GM21360 (cell line): ENCODE measurements around the gene MOB3B.

Source experiments
- ATAC-seq: cut with Tn5 transposase; IDR thresholded peaks from one replicate; pipeline ENCODE4 v1.9.1; 2021; ENCODE audit warnings: mild to moderate bottlenecking, moderate library complexity; ENCODE audit not compliant: unreplicated experiment

MOB3B gene

DNA sequence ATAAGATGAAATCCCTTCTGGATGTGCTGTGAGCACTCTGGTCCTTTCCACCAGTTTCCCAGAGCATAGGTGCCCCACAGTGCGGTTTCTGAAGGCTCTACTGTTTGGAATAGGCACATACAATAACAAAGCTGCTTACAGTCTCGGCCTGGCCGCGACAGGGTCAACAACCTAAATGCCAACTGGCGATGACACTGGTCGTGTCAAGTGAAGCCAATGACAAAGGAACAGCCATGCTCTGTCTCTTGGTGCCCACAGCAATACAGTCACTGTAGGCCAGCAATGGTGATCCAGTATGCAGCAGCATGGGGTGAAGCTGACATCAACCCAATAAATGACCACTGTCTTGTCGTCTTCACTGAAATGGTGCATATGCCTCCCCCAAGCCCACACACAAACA lies 184.8 kb downstream of the MOB3B start:
- ATAC-seq, result no peak

GRCh38 chr9:27341545-27342294 lies 187.9 kb downstream of the MOB3B start:
- ATAC-seq, result no peak

- ATAC-seq, result no peak
Measured at GRCh38 chr9:27340961-27341511, 188.6 kb downstream of the MOB3B start.

DNA sequence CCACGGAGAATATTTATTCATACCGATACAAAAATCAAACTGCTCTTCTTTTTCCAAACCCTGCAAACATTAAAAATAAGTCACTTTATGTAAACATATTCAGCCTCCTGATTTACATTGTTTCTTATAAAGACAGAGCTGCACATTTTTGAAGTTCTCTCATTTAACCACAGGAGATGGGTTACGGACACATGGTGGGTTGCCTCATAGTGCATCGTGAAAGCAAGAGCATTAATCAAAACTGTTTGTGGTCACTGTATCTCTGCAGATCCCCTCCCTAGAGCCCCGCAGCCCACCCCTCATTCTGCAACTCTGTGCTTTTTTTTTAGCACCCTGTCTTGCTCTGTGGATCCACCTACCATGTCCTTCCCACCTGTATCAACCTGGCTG lies 189.3 kb downstream of the MOB3B start:
- ATAC-seq, result no peak

DNA sequence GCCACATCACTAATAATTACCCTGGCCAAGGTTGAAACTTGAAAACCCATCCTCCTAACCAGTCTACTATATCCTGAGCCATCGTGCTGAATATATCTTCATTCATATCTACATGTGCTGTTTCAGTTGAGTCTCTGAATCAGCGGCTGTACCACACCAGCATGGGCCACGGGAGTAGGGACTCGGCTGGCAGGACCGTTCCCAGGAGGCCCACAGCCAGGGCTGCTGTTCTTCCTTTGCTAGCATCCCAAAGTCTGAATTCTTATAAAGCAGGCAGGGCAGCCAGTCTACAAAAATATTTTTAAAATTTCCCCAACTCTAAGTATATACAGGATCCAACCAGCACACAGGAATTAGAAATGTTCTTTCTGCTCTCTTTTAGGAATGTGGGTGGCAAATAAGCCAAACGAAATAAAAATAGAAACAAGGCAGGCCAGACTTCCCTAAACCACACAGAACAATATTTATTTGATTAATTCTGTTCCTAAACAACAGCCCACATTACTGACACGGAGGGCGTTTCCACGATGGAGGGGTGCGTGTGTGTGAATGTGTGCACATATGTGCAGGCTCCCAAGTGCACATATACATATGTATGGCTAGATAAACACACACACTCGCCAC lies 189.8 kb downstream of the MOB3B start:
- no peak for ATAC-seq

- no peak for ATAC-seq
Measured at GRCh38 chr9:27338527-27338903, 191.1 kb downstream of the MOB3B start.

DNA sequence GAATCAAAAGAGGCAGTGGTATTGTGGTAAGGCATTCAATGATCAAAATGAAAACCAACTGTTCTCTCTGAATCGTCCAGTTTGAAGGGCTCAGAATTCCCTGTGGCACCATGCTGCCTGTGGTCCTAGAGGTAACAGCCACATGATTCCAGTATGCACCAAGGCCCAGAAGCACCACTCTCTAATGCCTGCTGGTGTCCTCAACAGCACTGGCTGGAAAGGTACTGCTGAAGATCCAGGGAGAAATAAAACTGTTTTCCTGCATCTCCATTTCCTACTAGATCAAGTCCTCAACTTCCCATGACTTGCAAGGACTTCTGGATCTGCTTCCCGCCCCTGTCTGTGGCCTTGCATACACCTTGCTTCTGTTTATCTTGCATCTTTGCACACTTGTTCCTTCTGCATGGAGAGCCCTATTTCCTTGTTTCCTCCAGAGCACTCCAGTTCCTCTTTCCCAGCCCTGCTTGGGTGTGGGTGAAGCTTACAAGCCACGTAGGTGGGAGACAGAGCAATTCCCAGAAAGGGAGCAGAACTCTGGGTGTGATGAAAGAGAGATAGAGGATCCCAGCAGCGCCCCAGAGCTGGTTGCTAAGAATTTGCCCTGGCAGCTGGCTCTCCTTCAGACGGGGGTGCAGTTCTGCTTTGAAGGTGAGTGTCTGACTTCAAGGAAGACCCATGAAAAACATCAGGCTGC lies 191.6 kb downstream of the MOB3B start:
- no peak for ATAC-seq

DNA sequence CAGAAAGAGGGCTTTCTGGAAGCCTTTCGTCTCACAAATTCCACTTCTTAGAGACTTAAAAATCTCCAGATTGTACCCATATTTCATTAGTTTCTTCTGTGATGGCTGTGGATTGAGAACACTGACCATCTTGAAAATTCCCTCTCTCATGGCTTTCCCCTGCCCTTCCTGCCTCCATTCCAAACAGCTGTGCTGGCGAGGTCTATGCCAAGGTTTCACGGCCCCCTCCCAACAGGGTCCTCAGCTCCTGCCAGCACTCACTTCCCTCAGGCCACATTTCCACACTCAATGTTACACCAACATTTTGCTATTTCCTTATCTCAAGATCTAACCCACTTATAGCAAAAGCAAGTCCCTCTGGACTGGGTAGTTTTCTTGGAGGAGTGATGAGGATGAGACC lies 192.4 kb downstream of the MOB3B start:
- no peak for ATAC-seq

- ATAC-seq, result no peak
Measured at GRCh38 chr9:27336829-27337228, 192.8 kb downstream of the MOB3B start.

DNA sequence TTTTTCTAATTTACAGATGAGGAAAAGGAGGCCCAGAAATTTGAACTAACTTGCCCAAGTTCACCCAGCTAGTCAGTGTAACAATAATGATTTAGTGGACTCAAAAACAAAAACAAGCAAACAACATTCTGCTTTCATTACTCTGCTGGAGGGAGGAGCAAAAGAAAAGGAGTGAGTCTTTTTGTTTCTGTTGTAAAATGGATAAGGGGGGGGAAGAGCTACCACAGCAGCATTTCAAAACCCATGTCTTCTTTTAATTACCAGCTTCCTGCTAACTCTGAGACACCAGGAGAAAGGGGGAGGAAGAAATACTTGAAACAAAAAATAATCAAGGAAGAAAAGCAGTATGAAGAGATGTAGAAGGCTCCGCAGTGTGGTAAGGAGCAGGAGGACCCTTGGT lies 193.5 kb downstream of the MOB3B start:
- ATAC-seq, result no peak

- no peak for ATAC-seq
Measured at GRCh38 chr9:27335075-27335474, 194.5 kb downstream of the MOB3B start.

DNA sequence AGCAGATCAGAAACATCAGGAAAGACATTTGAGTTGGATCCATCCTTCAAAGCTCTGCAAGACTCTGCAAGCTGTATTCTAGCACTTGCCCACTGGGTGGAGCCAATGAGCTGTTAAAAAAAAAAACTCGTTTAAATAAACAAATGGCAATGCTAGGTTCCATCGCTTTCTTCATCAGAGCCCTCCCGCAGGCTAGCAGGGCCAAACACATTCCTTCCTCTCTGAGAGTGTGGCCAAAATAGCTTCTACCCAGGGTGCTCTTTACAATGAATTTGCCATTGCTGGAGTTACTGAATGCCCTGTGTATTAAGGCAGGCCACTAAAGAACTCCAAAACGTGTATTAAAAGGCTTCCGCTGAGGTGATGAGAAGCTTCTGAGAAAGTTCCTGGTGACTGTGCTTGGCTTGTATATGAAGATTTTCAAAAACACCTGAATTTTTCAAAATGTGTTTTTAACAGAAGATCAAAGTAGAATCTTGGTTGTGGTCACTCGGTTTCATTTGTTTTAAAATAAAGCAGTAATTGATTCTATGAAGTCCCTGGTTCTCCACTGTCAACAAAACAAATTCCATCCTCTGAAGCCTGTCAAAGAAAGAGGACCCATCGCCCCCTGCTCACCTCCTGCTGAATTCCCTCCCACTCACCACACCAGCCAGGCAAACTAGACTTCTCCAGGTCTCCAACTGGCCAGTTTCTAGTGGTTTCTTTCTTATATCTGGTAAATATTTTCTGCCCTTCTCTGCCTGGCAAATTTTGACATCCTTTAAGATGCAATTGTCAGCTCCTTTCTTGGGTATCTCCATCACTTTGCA lies 196.2 kb downstream of the MOB3B start:
- ATAC-seq, result peak; percentile 53

- ATAC-seq, result no peak
Measured at GRCh38 chr9:27331393-27331792, 198.2 kb downstream of the MOB3B start.

DNA sequence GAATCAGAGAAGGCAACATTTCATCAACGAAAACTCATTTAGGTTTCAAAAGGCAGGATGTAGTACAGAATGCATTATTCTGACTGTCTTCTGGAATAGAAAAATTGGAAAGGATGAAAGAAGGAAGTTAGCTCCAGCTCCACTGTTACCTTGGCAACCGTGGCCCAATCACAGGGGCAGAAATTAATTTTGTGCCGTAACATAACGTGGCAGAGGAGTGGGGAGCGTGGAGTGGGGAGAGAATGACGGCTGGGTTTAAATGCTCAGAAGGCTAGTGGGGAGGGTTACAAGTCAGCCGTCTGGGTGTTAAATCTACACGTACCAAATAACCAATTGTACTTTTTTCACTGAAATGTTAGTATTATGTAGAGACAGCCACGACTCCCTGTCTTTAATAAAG lies 200.3 kb downstream of the MOB3B start:
- no peak for ATAC-seq

DNA sequence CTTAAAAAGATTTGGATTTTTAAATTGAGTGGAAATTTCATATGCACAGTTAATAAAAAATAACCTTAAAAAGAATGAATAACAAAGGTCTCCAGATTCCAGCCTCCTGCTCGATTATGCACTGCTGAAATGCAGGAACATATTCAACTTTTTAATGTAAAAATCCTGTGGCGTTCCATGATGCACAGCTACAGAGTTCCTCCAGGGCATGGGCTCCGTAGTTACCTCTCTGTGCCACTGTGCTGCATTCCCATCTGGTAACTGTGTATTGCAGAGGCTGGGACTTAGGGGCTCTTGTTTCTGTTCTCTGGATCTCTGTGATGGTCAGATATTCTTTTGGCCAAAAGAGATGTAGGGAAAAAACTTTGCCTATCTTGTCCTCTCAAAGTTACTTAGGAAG lies 201.1 kb downstream of the MOB3B start:
- ATAC-seq, result no peak

GRCh38 chr9:27311184-27311583 lies 218.4 kb downstream of the MOB3B start:
- ATAC-seq, result no peak

- ATAC-seq, result no peak
Measured at GRCh38 chr9:27310582-27310981, 219.0 kb downstream of the MOB3B start.

DNA sequence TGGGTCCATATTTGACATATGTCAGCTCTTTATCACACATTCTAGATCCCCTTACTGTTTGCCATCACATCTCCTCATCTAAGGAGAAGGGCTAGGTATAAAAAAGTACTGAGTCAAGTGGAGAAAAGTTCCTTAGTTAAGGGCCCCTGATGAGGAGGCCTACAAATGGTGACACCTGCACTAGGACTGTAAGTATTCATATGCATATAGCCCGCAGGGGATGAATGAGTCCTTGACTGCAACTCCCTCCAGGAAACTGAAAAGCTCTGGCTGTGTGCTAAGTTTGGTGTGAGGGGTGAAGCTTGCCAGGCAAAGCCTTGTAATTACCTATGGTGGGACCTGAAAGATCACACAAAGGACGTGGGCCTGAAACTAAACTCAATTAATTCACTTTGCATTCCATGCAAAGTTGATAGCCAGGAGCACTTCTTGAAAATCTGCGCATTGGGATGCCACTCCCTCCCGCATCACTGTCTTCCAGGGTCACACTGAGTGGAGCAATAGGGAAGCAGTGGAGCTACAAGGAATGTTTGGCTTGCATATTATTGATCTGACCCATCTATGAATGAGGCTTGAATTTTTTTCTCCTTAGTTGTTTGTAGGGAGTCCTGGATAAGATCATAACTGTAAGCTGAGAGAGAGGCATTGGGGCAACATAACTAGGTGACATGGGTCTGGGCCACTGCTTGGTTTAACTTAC lies 220.8 kb downstream of the MOB3B start:
- ATAC-seq, result no peak

- ATAC-seq, result no peak
Measured at GRCh38 chr9:27304521-27304920, 225.1 kb downstream of the MOB3B start.

- no peak for ATAC-seq
Measured at GRCh38 chr9:27303219-27303618, 226.4 kb downstream of the MOB3B start.
